ENCODE data around the gene VPS35L. TPM values are rescaled to one million over a fixed set of nuclear protein-coding genes. Genes with fewer than 3 reads are reported as not detected.
"Not testable (repeated sequence)": the region's sequence is repeated elsewhere in the genome, so short reads cannot be mapped to it uniquely, and the experiment has no call there.

Gene VPS35L
- total RNA-seq, 1 donor from 2014 or later: 62.8 TPM

DNA sequence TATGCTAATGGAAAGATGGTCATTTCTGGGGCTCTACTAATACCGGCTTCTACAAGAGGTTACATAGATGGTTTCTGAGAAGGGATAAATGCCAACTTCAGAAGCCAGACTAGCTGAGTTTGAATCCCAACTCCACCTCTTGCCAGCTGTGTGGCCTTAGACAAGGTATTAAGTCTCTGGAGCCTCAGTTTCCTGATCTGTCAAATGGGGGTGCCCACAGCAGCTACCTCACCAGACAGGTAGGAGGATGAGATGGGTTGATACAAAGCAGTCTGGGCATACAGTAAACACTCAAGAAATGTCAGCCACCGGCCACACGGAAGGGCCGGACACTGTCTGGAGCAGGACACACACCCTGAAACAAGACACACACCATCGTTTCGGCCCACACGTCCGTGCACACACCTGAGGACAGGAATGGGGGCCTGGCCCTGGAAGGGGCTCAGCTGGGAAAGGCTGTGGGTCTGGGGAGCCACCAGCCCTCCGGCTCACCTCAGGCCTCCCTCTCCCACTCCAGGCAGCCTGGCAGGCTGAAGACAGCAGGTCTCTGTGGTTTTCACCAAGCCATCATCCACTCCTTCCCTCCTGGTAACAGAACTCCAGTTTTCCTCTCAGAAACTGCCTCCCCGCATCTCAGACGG, 157.0 kb downstream of the VPS35L start:
- no peak overlapping the region for H3K4me3 ChIP-seq (ENCODE audit: low read depth, low read length)
- H3K36me3 ChIP-seq (ENCODE audit: control insufficient read depth, insufficient read depth, low read length): peaks cover 2% of the 10 kb centered on the region
- no peaks in the 10 kb centered on the region for H3K27me3 ChIP-seq (ENCODE audit: control insufficient read depth, insufficient read depth, low read length)
- DNase-seq (ENCODE audit: low read depth): no peak
- TF ChIP-seq, protein P1, sequence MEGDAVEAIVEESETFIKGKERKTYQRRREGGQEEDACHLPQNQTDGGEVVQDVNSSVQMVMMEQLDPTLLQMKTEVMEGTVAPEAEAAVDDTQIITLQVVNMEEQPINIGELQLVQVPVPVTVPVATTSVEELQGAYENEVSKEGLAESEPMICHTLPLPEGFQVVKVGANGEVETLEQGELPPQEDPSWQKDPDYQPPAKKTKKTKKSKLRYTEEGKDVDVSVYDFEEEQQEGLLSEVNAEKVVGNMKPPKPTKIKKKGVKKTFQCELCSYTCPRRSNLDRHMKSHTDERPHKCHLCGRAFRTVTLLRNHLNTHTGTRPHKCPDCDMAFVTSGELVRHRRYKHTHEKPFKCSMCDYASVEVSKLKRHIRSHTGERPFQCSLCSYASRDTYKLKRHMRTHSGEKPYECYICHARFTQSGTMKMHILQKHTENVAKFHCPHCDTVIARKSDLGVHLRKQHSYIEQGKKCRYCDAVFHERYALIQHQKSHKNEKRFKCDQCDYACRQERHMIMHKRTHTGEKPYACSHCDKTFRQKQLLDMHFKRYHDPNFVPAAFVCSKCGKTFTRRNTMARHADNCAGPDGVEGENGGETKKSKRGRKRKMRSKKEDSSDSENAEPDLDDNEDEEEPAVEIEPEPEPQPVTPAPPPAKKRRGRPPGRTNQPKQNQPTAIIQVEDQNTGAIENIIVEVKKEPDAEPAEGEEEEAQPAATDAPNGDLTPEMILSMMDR (IDR thresholded peaks at IDR 0.05; ENCODE audit: insufficient read depth, low read length, poor library complexity, severe bottlenecking): no peak

DNA sequence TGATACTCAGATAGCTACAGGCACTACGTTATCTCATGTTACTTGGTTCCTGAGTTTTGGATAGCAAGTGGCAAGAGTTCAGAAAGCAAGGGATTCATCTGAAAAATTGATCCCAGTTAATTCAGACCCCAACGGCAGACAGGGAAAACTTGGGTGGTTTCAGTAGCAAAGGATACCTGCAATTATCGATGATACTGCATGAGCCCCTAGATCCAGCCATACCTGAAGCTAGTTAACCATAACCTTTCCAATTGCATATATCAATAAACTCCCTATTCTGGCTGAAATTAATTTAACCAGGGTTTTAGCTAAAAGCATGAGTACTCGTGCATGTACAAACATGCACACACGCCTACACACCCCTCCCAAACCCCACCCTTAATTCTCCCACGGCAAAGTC, 158.2 kb downstream of the VPS35L start:
- TF ChIP-seq, protein P1 (IDR thresholded peaks at IDR 0.05; ENCODE audit: insufficient read depth, low read length, poor library complexity, severe bottlenecking): no peak
- Histone ChIP-seq H3K36me3 (ENCODE audit: control insufficient read depth, insufficient read depth, low read length) (peaks cover 2% of the 10 kb centered on the region), H3K4me3 (ENCODE audit: low read depth, low read length) (no peak overlapping the region), H3K27me3 (ENCODE audit: control insufficient read depth, insufficient read depth, low read length) (no peaks in the 10 kb centered on the region)
- DNase-seq (ENCODE audit: low read depth): no peak

DNA sequence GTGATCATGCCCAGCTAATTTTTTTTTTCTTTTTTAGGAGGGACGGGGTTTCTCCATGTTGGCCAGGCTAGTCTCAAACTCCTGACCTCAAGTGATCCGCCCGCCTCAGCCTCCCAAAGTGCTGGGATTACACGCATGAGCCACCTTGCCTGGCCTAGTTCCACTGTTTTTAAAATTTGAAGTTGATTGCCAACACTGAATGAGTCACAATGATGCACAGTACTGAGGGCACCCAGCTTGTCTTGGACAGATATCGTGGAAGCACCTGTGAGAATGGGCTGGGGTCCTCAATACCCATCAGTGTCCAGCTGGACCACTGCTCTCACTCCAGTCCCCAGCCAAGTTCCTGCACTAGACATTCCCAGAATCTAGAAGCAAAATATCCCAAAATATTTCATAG, 160.1 kb downstream of the VPS35L start:
- peaks cover 2% of the 10 kb centered on the region for H3K36me3 ChIP-seq (ENCODE audit: control insufficient read depth, insufficient read depth, low read length)
- no peak overlapping the region for H3K4me3 ChIP-seq (ENCODE audit: low read depth, low read length)
- TF ChIP-seq, protein P1 (IDR thresholded peaks at IDR 0.05; ENCODE audit: insufficient read depth, low read length, poor library complexity, severe bottlenecking): no peak

DNA sequence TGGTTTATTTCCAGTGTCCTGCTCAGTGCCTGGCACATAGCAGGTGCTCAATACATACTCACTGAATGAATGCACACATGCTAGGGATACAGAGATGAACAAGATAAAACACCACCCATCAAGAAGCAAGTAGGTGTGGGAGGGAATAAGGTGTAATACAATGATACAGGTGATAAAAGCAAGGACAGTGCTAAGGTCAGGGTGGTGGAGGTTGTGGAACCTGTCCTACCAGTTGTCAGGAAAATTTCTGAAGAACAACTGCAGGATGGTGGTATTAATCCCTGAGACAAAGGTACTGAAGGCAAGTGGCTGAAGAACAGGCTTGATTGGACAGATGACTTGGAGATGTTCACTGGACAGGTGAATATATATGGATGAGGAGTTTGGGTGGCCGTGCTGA, 160.7 kb downstream of the VPS35L start:
- DNase-seq (ENCODE audit: low read depth): no peak
- no peak overlapping the region for H3K4me3 ChIP-seq (ENCODE audit: low read depth, low read length)
- H3K27me3 ChIP-seq (ENCODE audit: control insufficient read depth, insufficient read depth, low read length): no peaks in the 10 kb centered on the region
- TF ChIP-seq, protein P1 (IDR thresholded peaks at IDR 0.05; ENCODE audit: insufficient read depth, low read length, poor library complexity, severe bottlenecking): no peak
- peaks cover 2% of the 10 kb centered on the region for H3K36me3 ChIP-seq (ENCODE audit: control insufficient read depth, insufficient read depth, low read length)

More for the DNA sequence above, 160.1 kb downstream of the VPS35L start:
- no peaks in the 10 kb centered on the region for H3K27me3 ChIP-seq (ENCODE audit: control insufficient read depth, insufficient read depth, low read length)
- DNase-seq (ENCODE audit: low read depth): no peak

DNA sequence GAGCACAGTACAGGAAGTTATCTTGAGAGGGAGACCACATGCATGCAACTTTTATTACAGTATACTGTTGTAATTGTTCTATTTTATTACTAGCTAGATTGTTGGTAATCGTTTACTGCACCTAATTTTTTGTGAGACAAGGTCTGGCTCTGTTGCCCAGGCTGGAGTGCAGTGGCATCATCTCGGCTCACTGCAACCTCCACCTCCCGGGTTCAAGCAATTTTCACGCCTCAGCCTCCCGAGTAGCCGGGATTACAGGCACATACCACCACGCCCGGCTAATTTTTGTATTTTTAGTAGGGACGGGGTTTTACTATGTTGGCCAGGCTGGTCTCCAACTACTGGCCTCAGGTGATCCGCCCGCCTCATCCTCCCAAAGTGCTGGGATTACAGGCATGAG, 161.2 kb downstream of the VPS35L start:
- DNase-seq (ENCODE audit: low read depth); H3K27me3 ChIP-seq (ENCODE audit: control insufficient read depth, insufficient read depth, low read length); H3K36me3 ChIP-seq (ENCODE audit: control insufficient read depth, insufficient read depth, low read length): not testable (repeated sequence)
- peak overlapping the region; percentile 99 for H3K4me3 ChIP-seq (ENCODE audit: low read depth, low read length)

DNA sequence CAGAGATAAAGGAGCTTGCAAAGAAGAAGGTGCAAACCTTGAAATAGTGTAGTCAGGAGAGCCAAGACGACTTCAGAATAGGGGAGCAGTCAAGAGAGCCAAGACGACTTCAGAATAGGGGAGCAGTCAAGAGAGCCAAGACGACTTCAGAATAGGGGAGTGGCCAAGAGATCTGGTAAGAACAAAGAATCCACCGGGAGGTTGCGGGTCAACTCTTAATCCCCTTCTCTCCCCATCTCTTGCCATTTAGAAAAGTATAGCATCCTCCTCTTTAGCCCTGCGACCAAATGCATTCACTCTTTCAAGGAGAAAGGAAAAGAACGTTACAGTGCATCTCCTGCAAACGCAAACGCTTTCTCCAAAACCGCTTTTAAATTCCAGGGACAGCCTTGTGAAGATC, 161.8 kb downstream of the VPS35L start:
- TF ChIP-seq, protein P1 (IDR thresholded peaks at IDR 0.05; ENCODE audit: insufficient read depth, low read length, poor library complexity, severe bottlenecking): no peak

More for the DNA sequence above, 161.8 kb downstream of the VPS35L start:
- peaks cover 2% of the 10 kb centered on the region for H3K36me3 ChIP-seq (ENCODE audit: control insufficient read depth, insufficient read depth, low read length)
- no peak for DNase-seq (ENCODE audit: low read depth)
- peak overlapping the region; percentile 99 for H3K4me3 ChIP-seq (ENCODE audit: low read depth, low read length)
- no peaks in the 10 kb centered on the region for H3K27me3 ChIP-seq (ENCODE audit: control insufficient read depth, insufficient read depth, low read length)

Data from kidney epithelial cell (primary cell).